HEK293 (cell line): ENCODE data around the gene CCDC102B.

Source experiments
- ZBTB21 ChIP-seq: fragments of 450-650 bp; formaldehyde crosslinking; IDR thresholded peaks from 2 replicates; pipeline ENCODE4 v1.5.1; 2017; ENCODE audit warnings: missing biosample characterization, missing genetic modification characterization
- TF ChIP-seq, protein P1 (sequence below): fragments of 450-650 bp; formaldehyde crosslinking; IDR thresholded peaks from 2 replicates; pipeline ENCODE4 v1.5.1; 2016; ENCODE audit warnings: missing biosample characterization, missing genetic modification characterization
- TF ChIP-seq, protein P2 (sequence below): fragments of 450-650 bp; formaldehyde crosslinking; conservative IDR thresholded peaks from 2 replicates; pipeline ENCODE4 v1.5.1; 2016; ENCODE audit warnings: low read depth, missing biosample characterization, missing genetic modification characterization

DNA sequence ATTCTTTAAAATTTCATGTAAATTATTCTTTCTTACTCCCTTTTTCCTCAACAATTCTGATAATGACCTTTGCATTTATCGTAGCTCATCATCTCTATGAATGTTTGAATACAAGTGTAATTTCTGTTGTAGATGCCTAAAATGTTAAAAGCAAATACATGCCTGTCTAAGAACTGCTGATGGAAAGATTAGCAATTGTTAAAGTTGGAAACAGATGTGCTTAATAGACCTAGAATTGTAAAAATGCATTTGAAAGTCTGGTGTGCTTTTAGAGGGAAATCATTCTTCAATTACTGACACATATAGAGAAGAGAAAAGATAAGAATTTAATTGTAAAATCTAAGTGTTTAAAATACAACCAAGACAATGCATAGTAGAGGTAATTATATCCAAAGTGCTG is 50.4 kb downstream of the CCDC102B start:
- TF ChIP-seq, protein P1, sequence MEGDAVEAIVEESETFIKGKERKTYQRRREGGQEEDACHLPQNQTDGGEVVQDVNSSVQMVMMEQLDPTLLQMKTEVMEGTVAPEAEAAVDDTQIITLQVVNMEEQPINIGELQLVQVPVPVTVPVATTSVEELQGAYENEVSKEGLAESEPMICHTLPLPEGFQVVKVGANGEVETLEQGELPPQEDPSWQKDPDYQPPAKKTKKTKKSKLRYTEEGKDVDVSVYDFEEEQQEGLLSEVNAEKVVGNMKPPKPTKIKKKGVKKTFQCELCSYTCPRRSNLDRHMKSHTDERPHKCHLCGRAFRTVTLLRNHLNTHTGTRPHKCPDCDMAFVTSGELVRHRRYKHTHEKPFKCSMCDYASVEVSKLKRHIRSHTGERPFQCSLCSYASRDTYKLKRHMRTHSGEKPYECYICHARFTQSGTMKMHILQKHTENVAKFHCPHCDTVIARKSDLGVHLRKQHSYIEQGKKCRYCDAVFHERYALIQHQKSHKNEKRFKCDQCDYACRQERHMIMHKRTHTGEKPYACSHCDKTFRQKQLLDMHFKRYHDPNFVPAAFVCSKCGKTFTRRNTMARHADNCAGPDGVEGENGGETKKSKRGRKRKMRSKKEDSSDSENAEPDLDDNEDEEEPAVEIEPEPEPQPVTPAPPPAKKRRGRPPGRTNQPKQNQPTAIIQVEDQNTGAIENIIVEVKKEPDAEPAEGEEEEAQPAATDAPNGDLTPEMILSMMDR (tag by site-specific recombination): no peak
- no peak for TF ChIP-seq ZBTB21 (tag by site-specific recombination)
- TF ChIP-seq, protein P2, sequence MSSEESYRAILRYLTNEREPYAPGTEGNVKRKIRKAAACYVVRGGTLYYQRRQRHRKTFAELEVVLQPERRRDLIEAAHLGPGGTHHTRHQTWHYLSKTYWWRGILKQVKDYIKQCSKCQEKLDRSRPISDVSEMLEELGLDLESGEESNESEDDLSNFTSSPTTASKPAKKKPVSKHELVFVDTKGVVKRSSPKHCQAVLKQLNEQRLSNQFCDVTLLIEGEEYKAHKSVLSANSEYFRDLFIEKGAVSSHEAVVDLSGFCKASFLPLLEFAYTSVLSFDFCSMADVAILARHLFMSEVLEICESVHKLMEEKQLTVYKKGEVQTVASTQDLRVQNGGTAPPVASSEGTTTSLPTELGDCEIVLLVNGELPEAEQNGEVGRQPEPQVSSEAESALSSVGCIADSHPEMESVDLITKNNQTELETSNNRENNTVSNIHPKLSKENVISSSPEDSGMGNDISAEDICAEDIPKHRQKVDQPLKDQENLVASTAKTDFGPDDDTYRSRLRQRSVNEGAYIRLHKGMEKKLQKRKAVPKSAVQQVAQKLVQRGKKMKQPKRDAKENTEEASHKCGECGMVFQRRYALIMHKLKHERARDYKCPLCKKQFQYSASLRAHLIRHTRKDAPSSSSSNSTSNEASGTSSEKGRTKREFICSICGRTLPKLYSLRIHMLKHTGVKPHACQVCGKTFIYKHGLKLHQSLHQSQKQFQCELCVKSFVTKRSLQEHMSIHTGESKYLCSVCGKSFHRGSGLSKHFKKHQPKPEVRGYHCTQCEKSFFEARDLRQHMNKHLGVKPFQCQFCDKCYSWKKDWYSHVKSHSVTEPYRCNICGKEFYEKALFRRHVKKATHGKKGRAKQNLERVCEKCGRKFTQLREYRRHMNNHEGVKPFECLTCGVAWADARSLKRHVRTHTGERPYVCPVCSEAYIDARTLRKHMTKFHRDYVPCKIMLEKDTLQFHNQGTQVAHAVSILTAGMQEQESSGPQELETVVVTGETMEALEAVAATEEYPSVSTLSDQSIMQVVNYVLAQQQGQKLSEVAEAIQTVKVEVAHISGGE (tag by site-specific recombination): no peak
